ENCODE results near the gene MAGEE2. TPM values are rescaled to one million over a fixed set of nuclear protein-coding genes. Genes with fewer than 3 reads are reported as not detected.

MAGEE2 gene
- total and polyA plus RNA-seq, 8 donors: 0.14 TPM; not detected in 7

GRCh38 chrX:75746891-75747639 is 38.0 kb downstream of the MAGEE2 start:
- Histone ChIP-seq H3K4me1 (no peaks in the 10 kb centered on the region), H3K9me3 (no peaks in the 10 kb centered on the region), H3K27me3 (peaks cover 0 to 9% (median 0%) of the 10 kb centered on the region in 4 donors), H3K36me3 (no peaks in the 10 kb centered on the region), H3K4me3 (peak overlapping the region; percentile 1 to 43 (median 30)), H3K27ac (no peak overlapping the region)
- TF ChIP-seq, protein P1, sequence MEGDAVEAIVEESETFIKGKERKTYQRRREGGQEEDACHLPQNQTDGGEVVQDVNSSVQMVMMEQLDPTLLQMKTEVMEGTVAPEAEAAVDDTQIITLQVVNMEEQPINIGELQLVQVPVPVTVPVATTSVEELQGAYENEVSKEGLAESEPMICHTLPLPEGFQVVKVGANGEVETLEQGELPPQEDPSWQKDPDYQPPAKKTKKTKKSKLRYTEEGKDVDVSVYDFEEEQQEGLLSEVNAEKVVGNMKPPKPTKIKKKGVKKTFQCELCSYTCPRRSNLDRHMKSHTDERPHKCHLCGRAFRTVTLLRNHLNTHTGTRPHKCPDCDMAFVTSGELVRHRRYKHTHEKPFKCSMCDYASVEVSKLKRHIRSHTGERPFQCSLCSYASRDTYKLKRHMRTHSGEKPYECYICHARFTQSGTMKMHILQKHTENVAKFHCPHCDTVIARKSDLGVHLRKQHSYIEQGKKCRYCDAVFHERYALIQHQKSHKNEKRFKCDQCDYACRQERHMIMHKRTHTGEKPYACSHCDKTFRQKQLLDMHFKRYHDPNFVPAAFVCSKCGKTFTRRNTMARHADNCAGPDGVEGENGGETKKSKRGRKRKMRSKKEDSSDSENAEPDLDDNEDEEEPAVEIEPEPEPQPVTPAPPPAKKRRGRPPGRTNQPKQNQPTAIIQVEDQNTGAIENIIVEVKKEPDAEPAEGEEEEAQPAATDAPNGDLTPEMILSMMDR (IDR thresholded peaks at IDR 0.05): no peak
- ATAC-seq: peak; percentile 74 to 91 (median 82)
- WGBS, 2 donors: 14 to 32% methylated on average over 30 to 54 of the region's 54 CpGs
- peak in 4 of 6 donors; percentile 15 to 64 (median 42) for DNase-seq
- intact Hi-C loops (cut with DNase I): no loop called here
- FAIRE-seq: no peak
